Gastrocnemius medialis (tissue), 4 donors: ENCODE results near the gene DIAPH1.

Experiments
- CTCF ChIP-seq, 5 experiments: fragments of 450-650 bp in 3 of 5; fragments of 200-600 bp in 2 of 5; sonication (generic) in 2 of 5; IDR thresholded peaks in 4 of 5; conservative IDR thresholded peaks in 1 of 5; 1 replicate in 4 of 5; 2 replicates in 1 of 5; pipeline ENCODE4 v1.5.1; 2016 to 2019; ENCODE audit warnings: antibody characterized with exemption in 5 of 5, mild to moderate bottlenecking in 3 of 5, moderate library complexity in 3 of 5
- POLR2A ChIP-seq, 2 donors: fragments of 450-650 bp; IDR thresholded peaks; one replicate each; pipeline ENCODE4 v1.6.1; 2017; ENCODE audit warnings: antibody characterized with exemption in 2 of 2, mild to moderate bottlenecking in 2 of 2, moderate library complexity in 2 of 2

GRCh38 chr5:141618030-141618803 lies 583 bp downstream of the DIAPH1 start:
- TF ChIP-seq CTCF (IDR thresholded peaks at IDR 0.05 in 4 of 5, conservative IDR thresholded peaks at IDR 0.05 in 1 of 5) (no peak), POLR2A (IDR thresholded peaks at IDR 0.05) (peak in 1 of 2 donors; percentile 80)
